Bladder microvascular endothelial cell (primary cell): ENCODE data around the gene GABRP. TPM values are rescaled to one million over a fixed set of nuclear protein-coding genes. Genes with fewer than 3 reads are reported as not detected.

ENCODE experiments used
- total RNA-seq: library from RNA; depleted of rRNA; stranded (reverse); fragments of >200 nt; gene quantifications from 2 replicates; pipeline ENCODE4 v1.2.3, GENCODE V29; 2014

Gene GABRP, protein sequence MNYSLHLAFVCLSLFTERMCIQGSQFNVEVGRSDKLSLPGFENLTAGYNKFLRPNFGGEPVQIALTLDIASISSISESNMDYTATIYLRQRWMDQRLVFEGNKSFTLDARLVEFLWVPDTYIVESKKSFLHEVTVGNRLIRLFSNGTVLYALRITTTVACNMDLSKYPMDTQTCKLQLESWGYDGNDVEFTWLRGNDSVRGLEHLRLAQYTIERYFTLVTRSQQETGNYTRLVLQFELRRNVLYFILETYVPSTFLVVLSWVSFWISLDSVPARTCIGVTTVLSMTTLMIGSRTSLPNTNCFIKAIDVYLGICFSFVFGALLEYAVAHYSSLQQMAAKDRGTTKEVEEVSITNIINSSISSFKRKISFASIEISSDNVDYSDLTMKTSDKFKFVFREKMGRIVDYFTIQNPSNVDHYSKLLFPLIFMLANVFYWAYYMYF
- total RNA-seq = 0.49 and 1.5 TPM in 2 replicates

DNA sequence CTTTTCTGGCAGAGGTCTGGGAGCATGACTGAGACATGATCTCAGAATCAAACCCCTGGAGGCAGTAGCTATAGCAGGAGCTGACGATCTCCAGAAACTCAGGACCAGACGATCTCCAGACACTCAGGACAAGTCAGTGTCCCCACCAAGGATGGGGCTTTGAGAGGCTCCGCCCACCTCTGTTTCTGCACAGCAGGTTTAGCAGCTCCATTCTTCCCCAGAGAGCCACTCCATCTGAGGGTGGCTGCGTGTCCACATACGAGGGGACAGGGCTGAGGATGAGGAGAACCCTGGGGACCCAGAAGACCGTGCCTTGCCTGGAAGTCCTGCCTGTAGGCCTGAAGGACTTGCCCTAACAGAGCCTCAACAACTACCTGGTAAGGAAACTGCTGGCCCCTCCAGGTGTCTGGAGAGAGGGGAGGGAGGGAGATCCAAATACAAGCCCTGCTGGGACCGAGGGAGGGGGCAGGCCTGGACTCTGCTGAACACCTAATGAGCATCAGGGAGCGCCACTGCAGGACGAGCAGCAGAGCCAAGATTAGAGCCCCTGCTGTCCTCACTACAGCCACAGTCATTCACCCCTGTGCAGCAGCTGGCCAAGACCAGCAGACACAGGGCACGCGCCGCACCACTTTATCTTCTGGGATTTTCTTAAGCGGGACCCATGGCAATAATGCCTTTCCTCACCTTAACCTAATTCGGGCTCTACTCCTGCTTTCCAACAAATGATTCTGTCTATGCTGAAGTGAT lies at the start of gene GABRP:
Gene GABRP (plus strand): TSS at position 228 of the 750 bp plus-strand sequence. CDS start 4,891 bp downstream, outside the sequence.

DNA sequence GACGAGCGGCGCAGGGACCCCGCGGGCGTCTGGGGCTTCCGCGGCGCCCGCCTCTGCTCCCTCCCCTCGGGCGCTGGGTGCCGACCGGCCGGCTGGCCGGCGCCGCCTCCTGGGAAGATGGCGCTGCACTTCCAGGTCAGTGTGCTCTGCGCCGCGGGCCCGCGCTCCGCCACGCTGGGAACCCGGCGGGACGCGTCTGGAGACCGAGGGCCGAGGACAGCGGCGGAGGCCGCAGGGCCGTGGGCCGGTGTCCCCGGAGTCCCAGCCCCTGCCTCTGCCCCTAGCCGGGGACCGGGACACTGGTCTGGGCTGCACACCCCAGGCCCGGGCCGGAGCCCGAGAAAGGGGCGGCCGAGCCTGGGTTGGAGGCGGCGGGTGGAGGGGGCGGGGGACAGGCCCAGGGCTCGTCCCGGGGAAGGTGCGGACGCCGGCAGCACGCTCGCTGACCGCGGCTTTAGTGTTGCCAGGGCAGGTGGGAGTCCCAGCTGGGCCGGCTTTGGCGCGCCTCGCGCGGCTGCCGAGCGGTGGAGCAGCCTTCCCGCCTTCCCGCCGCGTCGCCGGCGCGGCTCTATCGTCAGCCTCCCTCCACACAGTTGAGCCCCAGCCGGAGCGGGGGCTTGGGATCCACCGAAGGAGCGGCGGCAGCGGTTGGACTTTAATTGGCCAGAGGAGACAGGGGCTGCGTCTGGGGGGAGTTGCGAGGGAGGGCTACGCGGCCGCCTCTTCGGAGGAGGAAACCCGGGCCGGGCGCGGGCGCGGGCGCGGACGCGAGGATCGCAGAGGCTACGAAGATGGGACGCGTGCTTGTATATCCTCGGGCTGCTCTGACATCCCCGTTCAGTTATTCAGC lies 78.6 kb downstream of the GABRP start, which contains the start of gene RANBP17:
Gene RANBP17 (plus strand): TSS at position 102 of the 850 bp plus-strand sequence.

Other genes with a start within 250 kb of the GABRP start
- 5.5 and 16.5 TPM in 2 replicates for gene RANBP17, start 78.3 kb downstream of the GABRP start, total RNA-seq